Measurements from ENCODE around the gene TIMM44. TPM values are rescaled to one million over a fixed set of nuclear protein-coding genes. Genes with fewer than 3 reads are reported as not detected.
"Not testable (repeated sequence)": the region's sequence is repeated elsewhere in the genome, so short reads cannot be mapped to it uniquely, and the experiment has no call there.

Gene TIMM44
- polyA plus RNA-seq, 3 donors, result 34.3 to 38.2 (median 38.1) TPM

DNA sequence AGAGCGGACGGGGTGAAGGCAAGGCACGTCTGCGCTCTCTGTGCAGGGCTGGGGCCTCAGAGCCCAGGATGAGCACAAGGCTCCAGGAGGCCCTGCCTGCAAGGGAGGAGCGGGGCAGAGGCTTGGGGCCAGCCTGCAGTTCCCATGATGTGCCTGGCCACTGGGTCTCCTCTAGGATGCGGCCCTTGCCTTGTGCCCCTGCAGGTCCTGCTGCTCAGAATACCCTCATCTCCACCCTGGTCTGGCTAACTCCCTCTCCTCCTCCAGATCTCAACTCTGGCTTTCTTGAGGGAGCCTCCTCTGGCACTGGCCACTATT is 34.2 kb upstream of the TIMM44 start:
- DNase-seq (ENCODE audit: low read depth in 3 of 3, low spot score in 2 of 3), result no peak

DNA sequence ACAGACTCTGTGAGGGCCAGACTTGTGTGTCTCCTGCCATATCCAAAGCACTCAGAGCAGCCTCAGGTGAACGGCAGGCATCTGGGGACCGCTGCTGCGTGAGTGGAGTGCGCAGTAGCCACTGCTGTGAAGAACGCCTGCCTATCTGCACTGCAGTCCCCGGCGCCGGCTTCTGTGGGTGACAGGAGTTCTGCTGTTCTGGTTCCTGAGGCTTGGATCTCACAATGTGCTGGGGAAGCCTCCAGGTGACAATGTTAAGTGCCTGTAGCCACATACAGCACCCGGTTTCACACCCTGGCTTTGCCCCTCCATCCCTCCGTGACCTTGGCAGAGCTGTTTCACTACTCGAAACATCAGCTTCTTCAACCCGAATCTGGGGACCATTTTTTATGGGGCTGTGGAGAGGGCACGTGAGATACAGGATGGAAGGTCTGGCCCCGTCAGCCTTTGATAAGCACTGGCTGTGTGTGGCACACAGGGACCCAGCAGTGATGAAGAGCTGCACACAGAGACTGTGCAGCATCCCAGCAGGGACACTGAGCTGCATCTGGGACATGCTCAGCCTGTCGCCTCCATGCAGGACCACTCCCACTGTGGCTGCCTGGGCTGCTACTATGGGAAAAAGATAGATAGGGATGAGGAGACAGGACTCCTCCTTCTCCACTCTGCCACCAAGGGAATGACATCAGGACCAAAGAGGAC is 33.7 kb upstream of the TIMM44 start:
- no peak for DNase-seq (ENCODE audit: low read depth in 3 of 3, low spot score in 2 of 3)

DNA sequence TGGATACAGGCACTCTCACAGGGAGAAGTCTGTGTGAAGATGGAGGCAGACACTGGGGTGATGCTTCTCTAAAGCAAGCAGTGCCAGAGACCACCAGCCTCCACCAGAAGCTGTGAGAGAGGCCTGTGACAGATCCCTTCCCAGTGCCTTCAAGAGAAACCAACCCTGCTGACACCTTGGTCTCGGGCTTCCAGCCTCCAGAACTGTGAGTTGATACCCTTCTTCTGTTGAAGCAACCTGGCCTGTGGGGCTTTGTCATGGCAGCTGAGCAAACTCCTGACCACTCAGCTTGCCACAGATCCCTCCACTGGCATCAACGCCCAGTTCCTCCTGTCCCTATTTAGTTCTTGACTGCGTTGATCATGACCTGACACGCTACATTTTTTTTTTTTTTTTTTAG is 33.0 kb upstream of the TIMM44 start:
- no peak for DNase-seq (ENCODE audit: low read depth in 3 of 3, low spot score in 2 of 3)

DNA sequence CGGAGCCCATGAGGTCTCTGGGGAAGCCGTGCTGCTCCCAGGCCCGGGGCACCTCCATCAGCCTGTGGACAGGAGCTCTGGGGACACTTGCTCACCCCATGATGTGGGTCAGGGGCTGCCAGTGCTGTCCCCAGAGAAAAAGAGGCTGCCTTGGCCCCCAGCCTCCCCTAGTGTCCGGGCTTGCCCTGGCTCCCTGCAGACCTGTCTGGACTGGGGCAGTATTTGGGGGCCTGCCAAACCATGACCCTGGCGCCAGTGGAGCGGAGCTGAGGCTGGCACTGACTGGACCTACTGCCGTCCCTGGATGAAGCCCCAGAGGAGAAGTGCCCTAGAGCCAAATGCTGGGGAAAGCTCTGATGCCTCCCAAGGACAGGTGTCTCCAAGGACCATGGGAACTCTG is 31.6 kb upstream of the TIMM44 start:
- no peak for DNase-seq (ENCODE audit: low read depth in 3 of 3, low spot score in 2 of 3)

DNA sequence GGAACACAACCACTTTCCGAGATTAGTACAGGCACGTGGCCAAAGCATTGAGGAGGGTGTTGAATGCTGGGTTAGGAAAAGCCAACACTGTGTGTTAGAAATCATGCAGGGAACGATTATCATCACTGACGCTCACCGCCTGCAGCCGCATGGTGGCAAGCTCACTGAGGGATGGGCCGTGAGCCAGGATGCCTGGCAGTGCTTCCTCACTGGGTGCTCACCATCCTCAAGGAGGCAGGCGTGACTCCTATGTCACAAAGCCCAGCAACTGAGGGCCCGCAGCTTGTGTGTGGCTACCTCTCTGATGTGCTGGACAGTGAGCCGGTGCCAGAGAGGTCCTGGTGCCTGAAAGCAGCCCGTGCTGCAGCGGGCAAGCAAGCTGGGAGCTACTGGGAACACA is 30.4 kb upstream of the TIMM44 start:
- no peak for DNase-seq (ENCODE audit: low read depth in 3 of 3, low spot score in 2 of 3)

DNA sequence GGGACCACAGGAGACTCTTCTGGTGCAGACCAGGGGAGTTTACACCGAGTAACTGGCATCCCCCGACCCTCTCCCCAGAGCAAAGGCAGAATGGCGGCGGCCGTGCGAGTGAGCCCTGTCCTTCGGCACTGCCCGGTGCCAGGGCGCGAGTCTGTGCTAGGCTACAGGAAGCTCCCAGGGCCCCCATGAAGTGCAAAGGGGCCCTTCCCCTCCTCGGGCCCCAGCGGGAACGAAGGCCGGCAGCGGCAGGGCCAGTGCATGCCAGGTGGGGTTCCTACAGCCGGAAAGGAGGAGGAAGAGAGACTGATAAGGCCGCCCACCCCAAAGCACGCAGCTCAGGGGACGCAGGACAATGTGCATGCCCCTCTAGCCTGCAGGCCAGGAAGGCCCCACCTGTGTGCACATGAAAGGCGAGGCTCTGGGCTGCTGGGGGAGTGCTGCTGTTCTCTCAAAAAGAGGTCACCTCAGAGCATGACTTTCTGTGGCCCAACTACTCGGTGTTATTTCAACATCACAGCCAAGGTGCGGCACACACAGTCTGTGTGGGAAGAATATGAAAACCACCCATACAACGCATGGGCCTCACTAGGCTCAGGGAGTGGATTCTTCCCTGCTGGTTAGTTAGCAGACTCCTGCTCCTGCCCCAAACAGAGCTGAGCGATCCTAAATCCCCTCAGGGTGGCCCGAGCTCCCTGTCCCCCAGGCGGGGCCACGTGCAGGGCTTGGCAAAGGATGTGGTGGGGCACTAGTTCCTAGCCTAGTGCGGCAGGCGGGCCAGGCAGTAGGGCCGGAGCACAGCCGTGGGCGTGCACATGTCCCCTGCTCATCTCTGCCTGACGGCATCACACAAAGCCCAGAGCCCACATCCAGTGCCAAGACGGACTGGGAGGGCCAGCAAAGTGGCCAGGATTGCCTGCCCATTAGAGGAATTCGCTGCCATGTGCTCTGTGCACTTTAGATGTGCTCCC is 28.4 kb upstream of the TIMM44 start:
- DNase-seq (ENCODE audit: low read depth in 3 of 3, low spot score in 2 of 3), result no peak

DNA sequence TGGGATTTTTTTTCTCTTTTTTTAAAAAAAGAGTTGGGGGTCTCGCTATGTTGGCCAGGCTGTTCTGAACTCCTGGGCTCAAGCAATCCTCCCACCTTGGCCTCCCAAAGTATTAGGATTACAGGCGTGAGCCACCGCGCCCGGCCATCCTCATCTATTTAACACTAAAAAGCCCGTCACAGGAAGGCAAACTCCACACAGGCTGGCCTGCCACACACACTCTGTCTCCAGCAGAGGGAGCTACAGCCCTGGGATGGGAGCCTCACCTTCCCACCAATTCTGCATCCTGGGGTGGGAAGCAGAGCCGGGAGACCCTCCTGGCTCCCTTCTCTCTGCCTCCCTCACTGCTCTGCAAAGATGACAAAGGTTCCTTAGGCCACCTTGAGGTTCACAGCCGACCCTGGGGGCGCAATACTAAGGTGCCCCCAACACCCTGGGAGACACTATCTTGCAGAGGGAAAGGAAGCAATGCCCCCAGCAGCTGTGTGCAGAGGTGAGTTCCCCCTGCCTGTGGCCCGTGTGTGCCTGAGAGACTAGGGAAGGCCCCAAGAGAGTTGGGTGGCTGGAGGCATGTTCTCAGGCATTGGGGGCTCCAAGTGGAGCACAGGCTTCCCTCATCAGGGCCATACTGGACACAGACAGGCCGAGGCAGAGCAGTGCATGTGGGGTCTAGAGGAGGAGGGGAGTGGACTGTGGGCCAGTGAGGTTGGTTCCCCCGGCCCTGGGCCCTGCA is 27.4 kb upstream of the TIMM44 start:
- DNase-seq (ENCODE audit: low read depth in 3 of 3, low spot score in 2 of 3), result no peak

DNA sequence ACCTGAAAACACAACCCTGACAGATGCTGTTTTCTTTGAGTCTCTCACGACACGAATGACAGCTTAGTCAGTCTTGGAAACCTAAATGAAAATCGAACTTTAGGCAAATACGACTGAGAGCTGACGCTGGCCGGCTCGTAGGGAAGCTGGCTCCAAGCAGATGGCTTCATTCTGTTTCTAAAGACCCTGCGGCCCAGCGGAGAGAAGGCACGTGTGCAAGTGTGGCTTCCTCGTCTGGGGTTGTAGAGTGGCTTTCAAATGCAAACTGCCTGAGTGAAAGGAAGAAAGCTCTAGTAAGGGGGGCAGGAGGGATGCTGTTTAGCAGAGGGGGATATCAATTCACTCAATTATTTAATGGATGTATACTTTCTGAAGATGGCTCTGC is 26.1 kb upstream of the TIMM44 start:
- DNase-seq (ENCODE audit: low read depth in 3 of 3, low spot score in 2 of 3), result no peak

DNA sequence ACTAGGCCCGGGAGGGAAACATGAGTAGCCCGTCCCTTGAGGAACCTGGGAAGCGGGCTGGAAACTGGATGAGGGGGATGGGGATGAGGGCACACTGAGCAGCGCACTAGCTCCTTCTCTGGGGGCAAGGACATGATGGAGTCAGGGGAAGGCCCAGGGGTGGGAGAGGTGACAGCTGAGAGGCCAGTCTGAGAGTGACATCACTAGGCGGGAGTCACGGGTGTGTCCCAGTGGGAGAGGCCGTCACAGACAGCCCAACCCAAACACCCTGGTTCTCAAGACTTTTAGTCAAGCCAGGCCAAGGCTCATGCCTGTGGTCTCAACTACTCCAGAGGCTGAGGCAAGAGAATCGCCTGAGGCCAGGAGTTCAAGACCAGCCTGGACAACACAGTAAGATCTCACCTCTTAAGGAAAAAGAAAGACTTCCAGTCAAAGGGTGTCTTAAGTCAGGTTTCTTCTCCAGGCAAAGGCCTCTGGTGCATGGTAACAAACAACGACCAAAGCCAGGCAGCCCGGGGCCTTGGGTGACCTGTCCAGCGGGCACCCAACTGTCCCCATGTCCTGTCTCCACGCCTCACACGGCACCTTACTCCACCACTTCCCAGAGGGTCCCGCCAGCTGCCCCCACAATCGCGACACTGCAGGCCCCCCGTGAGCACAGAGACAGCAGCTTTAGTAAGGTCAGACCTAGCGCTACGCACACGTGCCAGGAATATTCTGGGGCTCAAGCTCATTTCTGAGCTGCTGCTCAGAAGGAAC is 25.5 kb upstream of the TIMM44 start:
- DNase-seq (ENCODE audit: low read depth in 3 of 3, low spot score in 2 of 3), result no peak

DNA sequence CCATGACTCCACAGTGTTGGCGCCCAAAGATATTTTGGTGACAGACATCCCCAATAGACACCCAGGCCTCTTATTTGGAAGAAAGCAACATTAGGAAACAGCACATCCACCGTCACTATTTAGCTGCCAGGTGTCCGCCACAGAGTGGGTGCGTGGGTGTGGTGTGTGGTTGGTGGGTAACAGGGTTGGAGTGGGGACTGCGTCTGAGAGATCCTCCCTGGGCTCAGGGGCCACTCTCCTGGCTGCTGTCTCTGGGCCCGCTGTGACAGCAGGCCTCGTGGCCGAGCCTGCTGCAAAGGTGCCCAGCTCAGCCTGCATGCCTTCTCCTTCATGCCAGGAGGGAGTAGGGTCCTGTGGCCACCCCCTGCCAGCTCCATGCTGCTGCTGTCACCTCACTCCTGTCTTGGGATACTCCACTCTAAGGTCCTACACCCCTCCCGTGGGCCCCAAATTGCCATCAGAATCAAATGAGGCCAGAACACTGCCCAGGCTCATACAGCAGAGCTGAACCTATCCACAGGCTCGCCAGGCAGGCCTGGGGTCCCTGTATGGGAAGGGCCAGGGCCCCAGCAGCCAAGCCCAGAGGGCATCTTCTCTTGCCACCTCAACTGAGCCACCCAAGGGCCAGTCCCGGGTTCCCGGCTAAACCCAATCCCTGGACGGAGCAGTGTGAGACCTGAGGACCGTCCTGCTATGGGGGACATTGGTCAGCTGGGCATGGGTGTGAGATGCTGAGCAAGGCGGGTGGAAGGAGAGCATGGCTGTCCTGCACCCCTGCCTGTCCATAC is 24.7 kb upstream of the TIMM44 start:
- DNase-seq (ENCODE audit: low read depth in 3 of 3, low spot score in 2 of 3), result no peak

DNA sequence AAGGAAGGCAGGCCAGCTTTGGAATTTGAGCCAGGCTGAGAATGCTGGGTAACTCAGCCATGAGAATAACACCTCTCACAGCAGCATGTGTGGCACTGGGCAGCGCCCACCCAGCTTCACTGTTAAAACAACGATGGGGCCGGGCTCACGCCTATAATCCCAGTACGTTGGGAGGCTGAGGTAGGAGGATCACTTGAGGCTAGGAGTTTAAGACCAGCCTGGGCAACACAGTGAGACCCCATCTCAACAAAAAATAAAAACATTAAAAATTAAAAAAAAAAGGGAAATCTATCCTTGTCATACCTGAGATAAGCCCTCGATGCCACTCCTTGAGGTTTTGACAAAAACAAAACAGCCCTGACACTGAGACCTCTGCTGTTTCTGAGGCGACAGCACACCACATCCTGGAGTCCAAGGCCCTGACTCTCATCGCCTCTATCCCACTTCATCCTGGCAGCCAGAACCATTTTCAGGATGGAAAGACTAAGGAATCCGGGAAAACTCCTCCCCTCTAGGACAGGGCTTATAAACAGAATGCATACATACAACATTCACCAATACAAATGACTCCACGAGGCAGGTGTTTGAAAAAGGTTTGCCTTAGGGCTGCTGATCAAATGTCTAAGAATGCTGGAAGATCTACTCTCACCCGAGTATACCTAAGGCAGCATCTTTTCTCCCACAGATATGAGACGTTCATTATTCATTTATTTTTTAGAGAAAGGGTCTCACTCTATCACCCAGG is 22.6 kb upstream of the TIMM44 start:
- DNase-seq (ENCODE audit: low read depth in 3 of 3, low spot score in 2 of 3), result no peak

DNA sequence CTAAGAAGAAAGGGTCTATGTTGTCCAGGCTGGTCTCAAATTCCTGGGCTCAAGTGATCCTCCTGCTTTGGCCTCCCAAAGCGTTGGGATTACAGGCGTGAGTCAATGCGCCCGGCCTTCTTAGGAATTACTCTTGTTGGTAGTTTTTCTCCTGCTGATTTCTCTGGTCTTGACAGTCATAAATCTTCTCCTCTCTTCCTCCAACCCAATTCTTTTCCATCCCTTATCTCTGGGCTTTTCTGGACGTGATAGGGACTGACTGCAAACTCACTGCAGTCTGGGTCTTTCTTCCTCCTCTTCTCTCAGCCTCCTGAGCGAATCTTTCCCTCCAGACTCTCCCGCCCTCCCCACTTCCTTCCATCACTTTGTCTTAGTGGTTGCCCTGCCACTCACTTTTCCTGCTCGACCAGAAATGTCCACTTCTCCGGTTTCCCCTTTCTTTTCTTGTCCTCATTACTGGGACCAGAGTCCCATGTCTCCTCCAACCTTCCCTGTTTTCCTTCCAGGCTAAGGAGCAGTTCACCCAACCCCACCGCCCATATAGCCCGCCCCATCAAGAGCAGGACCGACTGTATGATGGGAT is 21.9 kb upstream of the TIMM44 start:
- DNase-seq (ENCODE audit: low read depth in 3 of 3, low spot score in 2 of 3), result no peak

DNA sequence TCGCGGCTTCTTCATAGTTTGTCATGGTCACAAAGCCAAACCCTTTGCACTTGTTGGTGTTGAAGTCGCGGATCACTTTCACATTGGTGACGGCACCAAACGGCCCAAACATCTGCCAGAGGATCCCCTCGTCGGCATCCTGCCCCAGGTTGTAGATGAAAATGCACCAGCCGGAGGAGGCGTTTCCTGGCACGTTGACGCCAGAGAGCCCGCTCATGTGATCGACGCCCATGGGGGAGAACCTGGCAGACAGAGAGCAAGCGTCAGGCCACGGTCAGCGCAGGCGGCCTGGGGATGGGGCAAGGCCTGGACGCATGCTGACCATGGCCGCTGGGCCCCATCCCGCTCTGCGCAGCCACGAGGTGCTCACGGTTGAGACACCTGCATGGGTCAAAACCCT is 20.1 kb upstream of the TIMM44 start:
- no peak for DNase-seq (ENCODE audit: low read depth in 3 of 3, low spot score in 2 of 3)

DNA sequence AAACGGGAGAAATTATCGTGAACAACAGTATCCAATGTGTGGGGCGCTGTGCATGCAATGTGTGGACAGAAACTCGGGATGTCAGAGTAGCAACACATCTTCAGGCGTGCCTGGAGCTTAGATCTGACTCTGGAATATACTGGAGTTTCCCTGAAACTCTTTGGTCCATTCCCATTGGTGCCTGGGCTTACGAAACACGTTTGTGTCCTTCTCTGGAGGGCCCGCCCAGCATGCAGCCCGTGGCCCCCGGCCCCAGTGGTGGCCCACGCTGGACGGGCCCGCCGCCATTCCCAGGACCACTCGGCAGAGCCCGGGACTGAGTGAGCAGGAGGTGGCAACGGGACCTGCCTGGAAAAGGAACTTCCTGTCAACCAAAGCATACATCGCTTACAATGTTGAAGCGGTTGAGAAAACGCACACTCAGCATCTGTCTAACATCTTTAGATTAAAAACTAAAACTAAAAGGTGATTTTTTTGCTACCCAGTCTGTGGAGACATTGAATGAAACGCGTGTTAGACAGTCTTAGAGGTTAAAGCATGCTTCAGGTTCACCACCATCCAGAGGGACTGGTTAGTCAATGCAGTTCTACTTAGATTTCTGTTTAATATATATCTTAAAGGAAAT is 19.3 kb upstream of the TIMM44 start:
- DNase-seq (ENCODE audit: low read depth in 3 of 3, low spot score in 2 of 3), result no peak

DNA sequence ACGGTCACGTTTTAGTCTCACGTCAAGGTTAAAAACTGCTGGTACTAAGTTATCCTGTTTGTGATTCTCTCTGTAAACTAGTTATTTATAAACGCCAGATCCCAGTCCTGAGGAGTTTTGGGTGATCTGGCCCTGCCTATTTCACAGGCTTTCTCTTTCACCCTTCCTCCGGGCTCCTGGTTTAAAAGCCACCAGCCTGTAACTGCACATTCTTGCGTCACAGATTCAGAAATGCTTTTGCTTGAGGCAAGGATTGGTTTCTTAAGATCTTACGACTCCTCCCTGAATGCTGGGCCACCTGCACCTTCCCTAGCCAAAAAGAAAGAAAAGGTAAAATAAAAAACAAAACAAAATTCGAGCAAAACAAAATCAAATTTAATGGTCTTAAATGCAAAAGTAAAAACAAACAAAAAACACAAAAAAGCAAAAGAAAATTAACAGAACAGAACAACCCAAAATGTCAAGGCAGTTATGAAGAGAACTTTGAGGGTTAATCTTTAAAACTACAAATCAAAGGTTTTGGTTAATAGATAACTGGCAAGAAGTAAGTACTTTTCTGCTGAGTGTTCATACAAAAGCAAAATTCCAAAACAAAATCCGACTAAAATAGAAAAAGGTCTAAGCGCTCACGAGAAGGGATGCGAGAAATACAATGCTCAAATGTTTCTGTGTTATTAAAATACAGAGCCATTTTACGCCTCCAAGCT is 18.6 kb upstream of the TIMM44 start:
- no peak for DNase-seq (ENCODE audit: low read depth in 3 of 3, low spot score in 2 of 3)

DNA sequence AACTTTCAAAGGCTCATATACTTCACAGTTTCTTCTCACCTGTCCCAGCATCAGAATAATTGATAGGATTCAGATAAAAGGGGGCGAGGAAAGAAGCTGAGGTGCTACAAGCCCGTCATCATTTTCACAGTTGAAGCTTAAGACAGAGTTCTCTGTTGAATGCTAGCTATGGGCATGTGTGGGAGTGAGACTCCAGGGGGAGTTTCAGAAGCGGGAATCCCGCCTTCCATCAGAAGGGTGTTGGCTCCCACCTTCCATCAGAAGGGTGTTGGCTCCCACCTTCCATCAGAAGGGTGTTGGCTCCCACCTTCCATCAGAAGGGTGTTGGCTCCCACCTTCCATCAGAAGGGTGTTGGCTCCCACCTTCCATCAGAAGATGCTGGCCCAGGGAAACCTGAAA is 17.6 kb upstream of the TIMM44 start:
- not testable (repeated sequence) for DNase-seq (ENCODE audit: low read depth in 3 of 3, low spot score in 2 of 3)

DNA sequence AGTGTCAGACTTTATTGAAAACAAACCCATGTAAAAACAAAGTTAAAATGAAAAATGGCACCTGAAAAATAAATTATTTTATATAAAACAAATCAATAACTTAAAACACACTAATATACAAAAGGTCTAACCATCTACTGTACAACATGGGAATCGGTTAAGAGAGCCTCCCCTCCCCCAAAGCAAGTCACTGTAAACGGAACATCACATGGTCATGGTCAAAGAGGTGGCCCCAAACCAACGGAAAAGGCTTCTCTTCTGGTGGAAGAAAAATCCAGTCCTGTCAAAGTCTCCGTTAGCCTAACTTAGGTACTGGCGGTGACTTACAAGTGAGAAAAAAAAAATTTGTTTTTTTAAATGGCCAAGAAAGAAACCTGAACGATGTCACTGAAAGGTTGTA is 15.7 kb upstream of the TIMM44 start:
- DNase-seq (ENCODE audit: low read depth in 3 of 3, low spot score in 2 of 3), result no peak

DNA sequence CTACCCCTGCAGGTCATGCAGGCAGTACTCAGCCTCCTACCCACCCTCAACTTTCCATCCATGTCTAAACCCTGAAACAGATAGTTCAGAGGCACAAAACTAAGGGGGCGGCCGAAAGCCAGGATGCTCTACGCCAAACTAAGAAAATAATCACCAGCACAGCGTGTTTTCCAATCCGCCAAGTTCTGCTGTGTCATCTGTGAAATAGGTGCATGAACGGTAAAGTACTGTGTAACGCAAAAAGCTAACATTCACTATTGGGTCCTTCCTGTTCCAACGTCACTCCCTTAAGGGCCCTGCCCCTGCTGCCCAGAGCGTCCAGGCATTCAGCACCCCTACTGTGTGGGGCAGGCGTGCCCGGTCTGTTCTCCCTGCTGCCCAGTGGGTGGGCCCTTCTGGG is 12.2 kb upstream of the TIMM44 start:
- no peak for DNase-seq (ENCODE audit: low read depth in 3 of 3, low spot score in 2 of 3)
